Measurements from ENCODE around the gene ATP2B1. TPM values are rescaled to one million over a fixed set of nuclear protein-coding genes. Genes with fewer than 3 reads are reported as not detected.
"Not testable (repeated sequence)": the region's sequence is repeated elsewhere in the genome, so short reads cannot be mapped to it uniquely, and the experiment has no call there.

The ATP2B1 gene
- total RNA-seq (2014; rRNA removed) (48.5 and 61.9 TPM in 2 replicates), Bru-seq, nascent RNA (percentile 96 among the genes with signal in this experiment), BruChase-seq, experiment 1, labeled RNA remaining after a 6-hour chase (percentile 90 among the genes with signal in this experiment), BruChase-seq, experiment 2, labeled RNA remaining after a 2-hour chase (percentile 89 among the genes with signal in this experiment)
- long read RNA-seq, full-length matches to known transcripts, result 15 of 227 reads
- long read RNA-seq, partial matches to known transcripts, result 178 of 227 reads
- long read RNA-seq, other reads (novel, unspliced or antisense), result 34 of 227 reads

- no TSS peak for BruUV-seq (replicated peaks)
- no peaks in the 10 kb centered on the region for H3K9me3 ChIP-seq (ENCODE audit: low read length)
- H3K27me3 ChIP-seq (ENCODE audit: low read length), result no peaks in the 10 kb centered on the region
- H4K20me1 ChIP-seq (ENCODE audit: low read length), result peaks cover 44% of the 10 kb centered on the region
- peak within 1 kb of the TSS; percentile 87 for H3K27ac ChIP-seq (ENCODE audit: low read length)
- ChIA-PET CTCF (interaction anchor here (1.3 kb wide), 1 partner anchor 243 kb away, joined by 3 read pairs; no protein-coding TSS in a partner anchor), POLR2A (ENCODE audit: unreplicated experiment) (interaction anchor here (0.5 to 1.4 kb wide), 5 partner anchors 17 to 1292 kb away, joined by 3 to 8 read pairs (median 7); no protein-coding TSS in a partner anchor)
- peaks cover 59% of the 10 kb centered on the region for H3K79me2 ChIP-seq (ENCODE audit: low read length)
- peak within 1 kb of the TSS; percentile 92 for H3K4me2 ChIP-seq (ENCODE audit: low read length)
- no peaks in the 10 kb centered on the region for H3F3A ChIP-seq (ENCODE audit: low read length, unreplicated experiment)
- intact Hi-C loops (cut with micrococcal nuclease), result loop anchor here (1.0 to 5.0 kb wide), 4 partner anchors 42 to 394 kb away; no protein-coding TSS in a partner anchor
- H3K36me3 ChIP-seq (ENCODE audit: low read depth, low read length), result no peaks in the 10 kb centered on the region
- ATAC-seq (peak; percentile 67), DNase-seq (peak; percentile 90)
- H3K9me2 ChIP-seq (replicated peaks; ENCODE audit: low read length), result no peaks in the 10 kb centered on the region
- TF ChIP-seq CTCF (conservative IDR thresholded peaks at IDR 0.05; ENCODE audit: low read depth, low read length), result no peak
- TF ChIP-seq EZH2 (IDR thresholded peaks at IDR 0.05; ENCODE audit: low read length, unreplicated experiment), result no peak
- TF ChIP-seq EZH2phosphoT487 (IDR thresholded peaks at IDR 0.05; ENCODE audit: borderline replicate concordance, low read length), result peak; percentile 34; the same call in 1 of the 2 replicates
- peak within 1 kb of the TSS; percentile 94 for H3K9ac ChIP-seq (ENCODE audit: low read length)
- H3K4me1 ChIP-seq (ENCODE audit: insufficient read depth, low read length), result peaks cover 46% of the 10 kb centered on the region
- peak within 1 kb of the TSS; percentile 90 for H3K4me3 ChIP-seq (ENCODE audit: low read length)
- peak within 1 kb of the TSS; percentile 63; the same call in 1 of the 2 replicates for H2AFZ ChIP-seq (ENCODE audit: low read length)
These were observed at the start of gene ATP2B1 for GRCh38 chr12:89708565-89709156. Gene ATP2B1 (minus strand): TSS chr12:89708838. CDS start chr12:89655886, 52,952 bp downstream.

- POLR2A ChIA-PET (ENCODE audit: unreplicated experiment); H3K36me3 ChIP-seq (ENCODE audit: low read depth, low read length); H4K20me1 ChIP-seq (ENCODE audit: low read length); H3K9me3 ChIP-seq (ENCODE audit: low read length); BruUV-seq (replicated peaks); H3K9me2 ChIP-seq (replicated peaks; ENCODE audit: low read length); H3K4me3 ChIP-seq (ENCODE audit: low read length); H3K27me3 ChIP-seq (ENCODE audit: low read length); H2AFZ ChIP-seq (ENCODE audit: low read length); H3K79me2 ChIP-seq (ENCODE audit: low read length); CTCF ChIA-PET; H3K9ac ChIP-seq (ENCODE audit: low read length): not testable (repeated sequence)
- H3F3A ChIP-seq (ENCODE audit: low read length, unreplicated experiment), result peaks cover 13% of the 10 kb centered on the region
- peak overlapping the region; percentile 94 for H3K27ac ChIP-seq (ENCODE audit: low read length)
- peaks cover 51% of the 10 kb centered on the region for H3K4me1 ChIP-seq (ENCODE audit: insufficient read depth, low read length)
- peak overlapping the region; percentile 49 for H3K4me2 ChIP-seq (ENCODE audit: low read length)
- intact Hi-C loops (cut with micrococcal nuclease), result loop anchor here (2.0 kb wide), 2 partner anchors 17 to 47 kb away; no protein-coding TSS in a partner anchor
- ATAC-seq (peak; percentile 35), DNase-seq (peak; percentile 70)
These were observed 49.3 kb upstream of the ATP2B1 start for GRCh38 chr12:89757987-89758386.

GRCh38 chr12:89756585-89757398 is 48.2 kb upstream of the ATP2B1 start:
- 0 out of 2 replicates have a peak overlapping the region, but pooled peaks have one; percentile 5 for H2AFZ ChIP-seq (ENCODE audit: low read length)
- no TSS peak for BruUV-seq (replicated peaks)

More at GRCh38 chr12:89756585-89757398, 48.2 kb upstream of the ATP2B1 start:
- peak overlapping the region; percentile 56 for H3K4me2 ChIP-seq (ENCODE audit: low read length)
- H3K4me3 ChIP-seq (ENCODE audit: low read length), result peak overlapping the region; percentile 2; the same call in 1 of the 2 replicates
- DNase-seq, result peak; percentile 98
- peaks cover 10% of the 10 kb centered on the region for H3F3A ChIP-seq (ENCODE audit: low read length, unreplicated experiment)
- H4K20me1 ChIP-seq (ENCODE audit: low read length), result no peaks in the 10 kb centered on the region
- H3K9me3 ChIP-seq (ENCODE audit: low read length), result no peaks in the 10 kb centered on the region
- H3K9me2 ChIP-seq (replicated peaks; ENCODE audit: low read length), result no peaks in the 10 kb centered on the region
- intact Hi-C loops (cut with micrococcal nuclease), result loop anchor here (1.0 to 2.0 kb wide), 2 partner anchors 46 to 193 kb away; no protein-coding TSS in a partner anchor
- no peaks in the 10 kb centered on the region for H3K79me2 ChIP-seq (ENCODE audit: low read length)
- TF ChIP-seq CTCF (conservative IDR thresholded peaks at IDR 0.05; ENCODE audit: low read depth, low read length) (no peak), EZH2 (IDR thresholded peaks at IDR 0.05; ENCODE audit: low read length, unreplicated experiment) (no peak), EZH2phosphoT487 (IDR thresholded peaks at IDR 0.05; ENCODE audit: borderline replicate concordance, low read length) (no peak)
- peak; percentile 88 for ATAC-seq
- H3K9ac ChIP-seq (ENCODE audit: low read length), result peak overlapping the region; percentile 46
- ChIA-PET POLR2A (ENCODE audit: unreplicated experiment) (interaction anchor here (0.7 kb wide), 1 partner anchor 19 kb away, joined by 5 read pairs; no protein-coding TSS in a partner anchor), CTCF (no interaction called here)
- peak overlapping the region; percentile 94 for H3K27ac ChIP-seq (ENCODE audit: low read length)
- peaks cover 42% of the 10 kb centered on the region for H3K4me1 ChIP-seq (ENCODE audit: insufficient read depth, low read length)
- H3K36me3 ChIP-seq (ENCODE audit: low read depth, low read length), result no peaks in the 10 kb centered on the region
- H3K27me3 ChIP-seq (ENCODE audit: low read length), result no peaks in the 10 kb centered on the region
